Measurements from ENCODE around the gene ANKRD44.

Gene ANKRD44

DNA sequence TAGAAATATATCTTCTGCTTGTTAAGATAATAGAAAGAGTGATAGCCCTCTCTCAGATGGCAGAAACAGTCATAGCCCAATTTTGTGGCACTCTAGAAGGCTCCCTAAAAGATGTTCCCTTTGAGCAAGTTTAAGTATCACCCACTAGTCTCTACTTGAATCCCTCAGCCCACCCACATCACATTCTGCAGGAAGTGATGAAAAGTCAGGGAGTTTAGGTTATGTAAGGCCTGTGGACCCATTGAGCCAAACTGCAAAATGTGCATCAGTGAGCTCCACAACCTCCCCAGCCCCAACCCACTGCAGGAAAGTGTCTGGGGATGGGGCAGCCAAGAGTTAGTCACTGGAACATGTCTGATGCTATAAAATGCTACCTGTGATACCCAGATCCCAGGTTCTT lies 25.6 kb downstream of the ANKRD44 start:
- peaks cover 96% of the 10 kb centered on the region for H3K79me2 ChIP-seq (ENCODE audit: control insufficient read depth, low read length)
- H3K4me1 ChIP-seq (ENCODE audit: control insufficient read depth, low read length): peaks cover 30% of the 10 kb centered on the region
- no peaks in the 10 kb centered on the region for H4K20me1 ChIP-seq (ENCODE audit: control insufficient read depth, insufficient read depth, low read depth, low read length)
- no peak overlapping the region for H3K4me2 ChIP-seq (ENCODE audit: low read length)
- H3K9me2 ChIP-seq (replicated peaks; ENCODE audit: control insufficient read depth, low read length): no peaks in the 10 kb centered on the region
- H3K27ac ChIP-seq (ENCODE audit: low read depth, low read length): no peak overlapping the region
- peaks cover 3% of the 10 kb centered on the region; the same call in 1 of the 2 replicates for H3K9me3 ChIP-seq (ENCODE audit: control insufficient read depth, insufficient read depth, low read length)
- H3K4me3 ChIP-seq (ENCODE audit: low read length): no peak overlapping the region
- no peaks in the 10 kb centered on the region for H3K27me3 ChIP-seq (ENCODE audit: control insufficient read depth, low read length)
- TF ChIP-seq EZH2phosphoT487 (IDR thresholded peaks at IDR 0.05; ENCODE audit: borderline replicate concordance, low read length): no peak
- TF ChIP-seq, protein P1, sequence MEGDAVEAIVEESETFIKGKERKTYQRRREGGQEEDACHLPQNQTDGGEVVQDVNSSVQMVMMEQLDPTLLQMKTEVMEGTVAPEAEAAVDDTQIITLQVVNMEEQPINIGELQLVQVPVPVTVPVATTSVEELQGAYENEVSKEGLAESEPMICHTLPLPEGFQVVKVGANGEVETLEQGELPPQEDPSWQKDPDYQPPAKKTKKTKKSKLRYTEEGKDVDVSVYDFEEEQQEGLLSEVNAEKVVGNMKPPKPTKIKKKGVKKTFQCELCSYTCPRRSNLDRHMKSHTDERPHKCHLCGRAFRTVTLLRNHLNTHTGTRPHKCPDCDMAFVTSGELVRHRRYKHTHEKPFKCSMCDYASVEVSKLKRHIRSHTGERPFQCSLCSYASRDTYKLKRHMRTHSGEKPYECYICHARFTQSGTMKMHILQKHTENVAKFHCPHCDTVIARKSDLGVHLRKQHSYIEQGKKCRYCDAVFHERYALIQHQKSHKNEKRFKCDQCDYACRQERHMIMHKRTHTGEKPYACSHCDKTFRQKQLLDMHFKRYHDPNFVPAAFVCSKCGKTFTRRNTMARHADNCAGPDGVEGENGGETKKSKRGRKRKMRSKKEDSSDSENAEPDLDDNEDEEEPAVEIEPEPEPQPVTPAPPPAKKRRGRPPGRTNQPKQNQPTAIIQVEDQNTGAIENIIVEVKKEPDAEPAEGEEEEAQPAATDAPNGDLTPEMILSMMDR (IDR thresholded peaks at IDR 0.05; ENCODE audit: low read depth, low read length, poor library complexity, severe bottlenecking): no peak
- H3K36me3 ChIP-seq (ENCODE audit: control insufficient read depth, low read length): peaks cover 15% of the 10 kb centered on the region
- H3F3A ChIP-seq (ENCODE audit: control insufficient read depth, insufficient read depth): no peaks in the 10 kb centered on the region

DNA sequence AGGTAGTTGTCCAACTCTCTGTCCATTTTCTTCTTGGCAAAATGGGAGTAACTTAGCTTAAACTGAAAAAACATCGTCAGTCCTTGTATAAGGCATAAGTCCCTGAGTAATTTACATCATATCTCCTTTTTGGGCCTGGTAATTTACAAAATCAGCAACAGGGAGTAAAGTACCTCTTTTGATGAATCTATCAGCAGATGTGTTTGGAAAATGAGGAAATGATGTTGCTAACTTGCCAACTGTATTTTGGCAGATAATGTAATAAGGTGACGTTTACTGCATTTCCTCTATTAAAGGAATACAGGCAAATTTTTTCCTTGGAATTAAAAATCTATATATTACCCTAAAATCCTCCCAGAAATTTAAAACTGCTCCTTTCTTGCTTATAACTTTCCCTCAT lies 29.2 kb downstream of the ANKRD44 start:
- Histone ChIP-seq H3K27ac (ENCODE audit: low read depth, low read length) (no peak overlapping the region), H3K4me1 (ENCODE audit: control insufficient read depth, low read length) (peaks cover 51% of the 10 kb centered on the region), H3K36me3 (ENCODE audit: control insufficient read depth, low read length) (peaks cover 22% of the 10 kb centered on the region), H3K4me2 (ENCODE audit: low read length) (no peak overlapping the region), H3K79me2 (ENCODE audit: control insufficient read depth, low read length) (peaks cover 96% of the 10 kb centered on the region), H3K9me3 (ENCODE audit: control insufficient read depth, insufficient read depth, low read length) (no peaks in the 10 kb centered on the region), H3K9me2 (replicated peaks; ENCODE audit: control insufficient read depth, low read length) (no peaks in the 10 kb centered on the region), H3K4me3 (ENCODE audit: low read length) (no peak overlapping the region), H3F3A (ENCODE audit: control insufficient read depth, insufficient read depth) (peaks cover under 1% of the 10 kb centered on the region; the same call in 1 of the 2 replicates), H3K27me3 (ENCODE audit: control insufficient read depth, low read length) (no peaks in the 10 kb centered on the region), H4K20me1 (ENCODE audit: control insufficient read depth, insufficient read depth, low read depth, low read length) (0 out of 2 replicates have a peak, but pooled peaks cover 10% of the 10 kb centered on the region)
- TF ChIP-seq, protein P1 (IDR thresholded peaks at IDR 0.05; ENCODE audit: low read depth, low read length, poor library complexity, severe bottlenecking): no peak
- no peak for TF ChIP-seq EZH2phosphoT487 (IDR thresholded peaks at IDR 0.05; ENCODE audit: borderline replicate concordance, low read length)

DNA sequence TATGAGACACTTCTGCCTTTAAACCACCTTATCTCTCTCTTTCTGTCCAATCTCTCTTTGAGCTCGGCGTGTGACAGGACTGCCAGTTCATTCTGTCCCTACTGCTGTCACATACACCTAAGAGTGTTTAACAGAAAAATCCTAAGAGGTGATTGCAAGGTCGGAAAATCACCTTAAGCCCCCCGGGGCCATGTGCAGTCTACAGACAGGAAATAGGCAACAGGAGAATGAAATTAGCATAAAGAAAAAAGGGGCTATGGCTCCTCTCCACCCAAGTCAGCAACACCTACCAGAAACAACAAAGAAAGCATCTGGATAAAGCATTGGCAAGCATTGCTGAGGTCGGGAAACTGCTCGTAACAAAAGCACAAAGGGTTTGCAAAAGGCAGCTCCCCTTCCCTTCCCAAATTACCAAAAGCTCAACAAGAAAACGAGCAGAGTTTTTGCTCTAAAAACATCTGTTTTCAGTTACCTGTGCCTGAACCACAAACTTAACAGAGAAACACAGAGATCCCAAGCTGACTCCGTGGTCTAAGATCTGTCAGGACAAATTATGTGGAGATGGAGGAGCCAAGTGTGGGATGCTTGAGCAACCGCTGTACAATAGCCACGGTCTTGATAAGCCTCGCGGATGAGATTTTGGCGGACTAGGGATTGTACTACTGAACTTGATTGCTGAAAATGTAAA lies 30.4 kb downstream of the ANKRD44 start:
- no peaks in the 10 kb centered on the region for H3K9me2 ChIP-seq (replicated peaks; ENCODE audit: control insufficient read depth, low read length)
- H3K27ac ChIP-seq (ENCODE audit: low read depth, low read length): no peak overlapping the region
- H3K4me3 ChIP-seq (ENCODE audit: low read length): no peak overlapping the region
- peaks cover 96% of the 10 kb centered on the region for H3K79me2 ChIP-seq (ENCODE audit: control insufficient read depth, low read length)
- H3K4me2 ChIP-seq (ENCODE audit: low read length): no peak overlapping the region
- peaks cover 64% of the 10 kb centered on the region for H3K4me1 ChIP-seq (ENCODE audit: control insufficient read depth, low read length)
- TF ChIP-seq, protein P1 (IDR thresholded peaks at IDR 0.05; ENCODE audit: low read depth, low read length, poor library complexity, severe bottlenecking): no peak
- no peak for TF ChIP-seq EZH2phosphoT487 (IDR thresholded peaks at IDR 0.05; ENCODE audit: borderline replicate concordance, low read length)
- H3K36me3 ChIP-seq (ENCODE audit: control insufficient read depth, low read length): peaks cover 24% of the 10 kb centered on the region
- H4K20me1 ChIP-seq (ENCODE audit: control insufficient read depth, insufficient read depth, low read depth, low read length): 0 out of 2 replicates have a peak, but pooled peaks cover 10% of the 10 kb centered on the region
- no peaks in the 10 kb centered on the region for H3K9me3 ChIP-seq (ENCODE audit: control insufficient read depth, insufficient read depth, low read length)
- H3F3A ChIP-seq (ENCODE audit: control insufficient read depth, insufficient read depth): peaks cover 2% of the 10 kb centered on the region; the same call in 1 of the 2 replicates
- H3K27me3 ChIP-seq (ENCODE audit: control insufficient read depth, low read length): no peaks in the 10 kb centered on the region

Measured in DOHH2 (cell line).